ENCODE data around the gene ZRANB1. TPM values are rescaled to one million over a fixed set of nuclear protein-coding genes. Genes with fewer than 3 reads are reported as not detected.

The ZRANB1 gene
- total and polyA plus RNA-seq, 8 donors: 15.3 to 31.5 (median 27.0) TPM

GRCh38 chr10:124918906-124919305 is 23.0 kb upstream of the ZRANB1 start:
- Histone ChIP-seq H3K27ac (peak overlapping the region in 1 of 2 donors; percentile 97), H3K36me3 (no peaks in the 10 kb centered on the region), H3K27me3 (no peaks in the 10 kb centered on the region), H3K4me1 (peaks cover 10 to 49% of the 10 kb centered on the region in 2 donors), H3K4me3 (no peak overlapping the region), H3K9me3 (no peaks in the 10 kb centered on the region)
- intact Hi-C loops (cut with DNase I): no loop called here
- no peak for TF ChIP-seq CTCF (IDR thresholded peaks at IDR 0.05)
- DNase-seq (no peak), ATAC-seq (no peak)

GRCh38 chr10:124921261-124921660 is 20.7 kb upstream of the ZRANB1 start:
- H3K36me3 ChIP-seq: no peaks in the 10 kb centered on the region
- intact Hi-C loops (cut with DNase I): no loop called here
- no peak for TF ChIP-seq CTCF (IDR thresholded peaks at IDR 0.05)
- peaks cover 14 to 59% of the 10 kb centered on the region in 2 donors for H3K4me1 ChIP-seq
- no peaks in the 10 kb centered on the region for H3K9me3 ChIP-seq
- DNase-seq (no peak), ATAC-seq (no peak)
- H3K4me3 ChIP-seq: no peak overlapping the region
- no peak overlapping the region for H3K27ac ChIP-seq
- no peaks in the 10 kb centered on the region for H3K27me3 ChIP-seq

- Histone ChIP-seq H3K4me3 (no peak overlapping the region), H3K4me1 (peaks cover 8 to 48% of the 10 kb centered on the region in 2 donors), H3K9me3 (no peaks in the 10 kb centered on the region), H3K36me3 (peaks cover 0 to 7% of the 10 kb centered on the region in 2 donors), H3K27me3 (no peaks in the 10 kb centered on the region), H3K27ac (no peak overlapping the region)
- TF ChIP-seq CTCF (IDR thresholded peaks at IDR 0.05): no peak
- ATAC-seq (no peak), DNase-seq (no peak)
- intact Hi-C loops (cut with DNase I): no loop called here
Measured at GRCh38 chr10:124923684-124924083, 18.2 kb upstream of the ZRANB1 start.

- Histone ChIP-seq H3K27me3 (no peaks in the 10 kb centered on the region), H3K4me3 (no peak overlapping the region), H3K27ac (no peak overlapping the region), H3K4me1 (peaks cover 4 to 28% of the 10 kb centered on the region in 2 donors), H3K36me3 (peaks cover 0 to 7% of the 10 kb centered on the region in 2 donors), H3K9me3 (no peaks in the 10 kb centered on the region)
- no peak for DNase-seq
- no peak for TF ChIP-seq CTCF (IDR thresholded peaks at IDR 0.05)
- ATAC-seq: no peak
- intact Hi-C loops (cut with DNase I): no loop called here
Measured at GRCh38 chr10:124926548-124926947, 15.4 kb upstream of the ZRANB1 start.

GRCh38 chr10:124928087-124928486 is 13.8 kb upstream of the ZRANB1 start:
- DNase-seq (no peak), ATAC-seq (no peak)
- intact Hi-C loops (cut with DNase I): no loop called here
- H3K4me3 ChIP-seq: no peak overlapping the region
- no peaks in the 10 kb centered on the region for H3K27me3 ChIP-seq
- H3K27ac ChIP-seq: no peak overlapping the region
- H3K9me3 ChIP-seq: no peaks in the 10 kb centered on the region
- H3K36me3 ChIP-seq: peaks cover 0 to 7% of the 10 kb centered on the region in 2 donors
- TF ChIP-seq CTCF (IDR thresholded peaks at IDR 0.05): no peak
- peaks cover 4 to 23% of the 10 kb centered on the region in 2 donors for H3K4me1 ChIP-seq

All from left lung (tissue), 10 donors.